Fibroblast of pulmonary artery (primary cell): ENCODE measurements around the gene GPR85.

ENCODE experiments used
- DNase-seq: peaks from one replicate; pipeline ENCODE4 v3.0.0-alpha.2; 2010; ENCODE audit warnings: low read depth
- H3K4me3 ChIP-seq: replicated peaks from 2 replicates; pipeline ENCODE4 v1.5.1; 2011; ENCODE audit warnings: low read depth, mild to moderate bottlenecking, control low read depth, low read length, moderate library complexity
- CTCF ChIP-seq: IDR thresholded peaks from 2 replicates; pipeline ENCODE4 v1.5.1; 2011; ENCODE audit warnings: mild to moderate bottlenecking, control low read depth, low read length, inconsistent platforms; ENCODE audit errors: missing control alignments

Gene GPR85

DNA sequence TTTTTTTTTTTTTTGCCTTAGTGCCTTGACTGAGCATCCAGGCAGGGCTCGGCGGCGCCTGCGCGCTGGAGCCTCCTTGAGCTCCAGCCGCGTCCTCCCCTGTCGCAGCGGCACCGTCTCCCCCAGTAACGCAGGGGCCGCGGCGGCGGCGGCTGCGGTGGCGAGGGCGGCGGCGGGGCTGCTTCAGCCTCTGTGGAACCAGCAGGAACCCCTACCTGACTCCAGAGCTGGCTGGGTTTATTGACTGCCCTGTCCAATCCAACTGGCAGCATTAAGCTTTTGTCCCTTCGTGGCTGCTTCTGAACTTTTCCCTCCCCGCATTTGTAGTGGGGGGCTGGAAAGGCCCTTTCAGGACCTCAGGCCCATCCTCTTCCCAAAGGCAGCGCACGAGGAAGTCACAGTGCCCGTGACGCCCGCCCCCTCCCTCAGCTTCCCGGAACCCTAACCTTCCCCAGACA lies at the start of gene GPR85:
Gene GPR85 (minus strand): TSS at position 397 of the 458 bp plus-strand sequence. CDS start 2,106 bp downstream, outside the sequence.
- TF ChIP-seq CTCF = no peak
- DNase-seq = peak; percentile 62

DNA sequence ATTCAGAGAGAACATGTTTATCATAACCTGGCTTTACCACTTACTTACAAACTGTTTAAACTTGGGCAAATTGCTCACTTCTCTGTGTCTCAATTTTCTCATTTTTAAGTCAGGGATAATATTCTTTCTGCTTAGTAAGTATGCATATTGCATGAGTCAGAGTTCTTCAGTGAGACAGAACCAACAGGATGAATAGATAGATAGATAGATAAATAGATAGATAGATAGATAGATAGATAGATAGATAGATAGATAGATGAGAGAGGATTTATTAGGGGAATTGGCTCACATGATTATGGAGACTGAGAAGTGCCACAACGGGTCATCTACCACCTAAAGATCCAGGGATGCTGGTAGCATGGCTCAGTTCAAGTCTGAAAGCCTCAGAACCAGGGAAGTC lies 47.4 kb upstream of the GPR85 start:
- H3K4me3 ChIP-seq = no peak overlapping the region
- TF ChIP-seq CTCF = no peak
- no peak for DNase-seq

More for the DNA sequence above, at the start of gene GPR85:
- peak within 1 kb of the TSS; percentile 55 for H3K4me3 ChIP-seq

GRCh38 chr7:113131367-113131766 lies 44.7 kb upstream of the GPR85 start:
- H3K4me3 ChIP-seq = no peak overlapping the region
- no peak for TF ChIP-seq CTCF
- no peak for DNase-seq

- TF ChIP-seq CTCF = no peak
- DNase-seq = no peak
- no peak overlapping the region for H3K4me3 ChIP-seq
These were observed 41.4 kb upstream of the GPR85 start for GRCh38 chr7:113128031-113128430.

GRCh38 chr7:113125728-113126127 lies 39.1 kb upstream of the GPR85 start:
- no peak for DNase-seq
- H3K4me3 ChIP-seq = no peak overlapping the region
- TF ChIP-seq CTCF = no peak

DNA sequence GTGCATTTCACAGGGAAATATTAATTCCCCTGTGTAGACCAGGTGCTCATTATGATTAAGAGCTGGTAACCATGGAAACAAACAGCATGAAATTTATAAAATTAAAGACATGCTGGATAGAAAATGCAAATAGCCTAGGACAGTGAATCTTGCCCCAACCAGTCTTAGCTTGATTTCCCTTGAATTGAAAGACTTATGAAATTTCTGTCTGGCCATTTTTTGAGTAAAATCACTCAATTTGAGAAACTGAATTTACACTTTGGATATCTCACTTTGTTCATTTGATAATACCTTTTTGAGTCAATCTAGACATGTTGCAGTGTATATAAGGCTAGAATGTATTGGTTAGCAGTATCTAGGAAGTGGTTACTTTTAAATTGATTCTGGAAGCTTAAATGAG lies 36.1 kb upstream of the GPR85 start:
- H3K4me3 ChIP-seq = no peak overlapping the region
- DNase-seq = no peak
- TF ChIP-seq CTCF = no peak

- no peak for TF ChIP-seq CTCF
These were observed 34.0 kb upstream of the GPR85 start for GRCh38 chr7:113120647-113121046.

More at GRCh38 chr7:113120647-113121046, 34.0 kb upstream of the GPR85 start:
- no peak for DNase-seq
- H3K4me3 ChIP-seq = no peak overlapping the region
